Measurements from ENCODE around the gene DOLK. TPM values are rescaled to one million over a fixed set of nuclear protein-coding genes. Genes with fewer than 3 reads are reported as not detected.

The DOLK gene
- total RNA-seq, 3 donors from 2014 or later: 11.1 to 16.2 (median 14.3) TPM

- no peaks in the 10 kb centered on the region for H3K9me3 ChIP-seq
- H3K36me3 ChIP-seq: no peaks in the 10 kb centered on the region
- H3K4me1 ChIP-seq: peaks cover 3 to 21% of the 10 kb centered on the region in 2 donors
- intact Hi-C loops (cut with DNase I; ENCODE audit: low total_unique reads): no loop called here
- peak overlapping the region; percentile 65 to 90 for H3K27ac ChIP-seq
- no peak overlapping the region for H3K4me3 ChIP-seq
- H3K27me3 ChIP-seq: no peaks in the 10 kb centered on the region
- no peak for TF ChIP-seq CTCF (IDR thresholded peaks at IDR 0.05)
- TF ChIP-seq POLR2A (IDR thresholded peaks at IDR 0.05): no peak
- no peak for TF ChIP-seq POLR2AphosphoS5 (IDR thresholded peaks at IDR 0.05)
- no peak for DNase-seq (ENCODE audit: low spot score in 2 of 2)
These were observed 45.6 kb downstream of the DOLK start for GRCh38 chr9:128901822-128902221.

GRCh38 chr9:128901379-128901778 lies 46.0 kb downstream of the DOLK start:
- intact Hi-C loops (cut with DNase I; ENCODE audit: low total_unique reads): no loop called here
- Histone ChIP-seq H3K36me3 (no peaks in the 10 kb centered on the region), H3K9me3 (no peaks in the 10 kb centered on the region), H3K4me3 (no peak overlapping the region), H3K4me1 (peaks cover 3 to 21% of the 10 kb centered on the region in 2 donors), H3K27ac (peak overlapping the region; percentile 65 to 90), H3K27me3 (no peaks in the 10 kb centered on the region)
- TF ChIP-seq POLR2AphosphoS5 (IDR thresholded peaks at IDR 0.05) (no peak), CTCF (IDR thresholded peaks at IDR 0.05) (no peak), POLR2A (IDR thresholded peaks at IDR 0.05) (no peak)
- DNase-seq (ENCODE audit: low spot score in 2 of 2): no peak

- Histone ChIP-seq H3K27ac (peak overlapping the region; percentile 82 to 85), H3K4me3 (no peak overlapping the region), H3K36me3 (no peaks in the 10 kb centered on the region), H3K4me1 (peaks cover 3 to 21% of the 10 kb centered on the region in 2 donors), H3K27me3 (no peaks in the 10 kb centered on the region), H3K9me3 (no peaks in the 10 kb centered on the region)
- no peak for DNase-seq (ENCODE audit: low spot score in 2 of 2)
- TF ChIP-seq POLR2A (IDR thresholded peaks at IDR 0.05) (no peak), POLR2AphosphoS5 (IDR thresholded peaks at IDR 0.05) (no peak), CTCF (IDR thresholded peaks at IDR 0.05) (no peak)
- intact Hi-C loops (cut with DNase I; ENCODE audit: low total_unique reads): no loop called here
These were observed 47.7 kb downstream of the DOLK start for GRCh38 chr9:128899566-128900322.

GRCh38 chr9:128898845-128899565 lies 48.4 kb downstream of the DOLK start:
- H3K9me3 ChIP-seq: no peaks in the 10 kb centered on the region
- H3K27ac ChIP-seq: peak overlapping the region; percentile 82 to 85
- intact Hi-C loops (cut with DNase I; ENCODE audit: low total_unique reads): no loop called here
- no peak overlapping the region for H3K4me3 ChIP-seq
- peaks cover 3 to 21% of the 10 kb centered on the region in 2 donors for H3K4me1 ChIP-seq
- DNase-seq (ENCODE audit: low spot score in 2 of 2): no peak
- no peak for TF ChIP-seq CTCF (IDR thresholded peaks at IDR 0.05)
- no peak for TF ChIP-seq POLR2A (IDR thresholded peaks at IDR 0.05)
- TF ChIP-seq POLR2AphosphoS5 (IDR thresholded peaks at IDR 0.05): no peak
- H3K27me3 ChIP-seq: no peaks in the 10 kb centered on the region
- no peaks in the 10 kb centered on the region for H3K36me3 ChIP-seq

GRCh38 chr9:128898382-128898781 lies 49.0 kb downstream of the DOLK start:
- H3K4me3 ChIP-seq: no peak overlapping the region
- no peaks in the 10 kb centered on the region for H3K36me3 ChIP-seq
- TF ChIP-seq CTCF (IDR thresholded peaks at IDR 0.05): no peak
- no peak for TF ChIP-seq POLR2AphosphoS5 (IDR thresholded peaks at IDR 0.05)
- TF ChIP-seq POLR2A (IDR thresholded peaks at IDR 0.05): no peak
- peak overlapping the region; percentile 82 to 85 for H3K27ac ChIP-seq
- peaks cover 3 to 24% of the 10 kb centered on the region in 2 donors for H3K4me1 ChIP-seq
- peak in 1 of 2 donors; percentile 54 for DNase-seq (ENCODE audit: low spot score in 2 of 2)
- no peaks in the 10 kb centered on the region for H3K9me3 ChIP-seq
- intact Hi-C loops (cut with DNase I; ENCODE audit: low total_unique reads): no loop called here
- H3K27me3 ChIP-seq: no peaks in the 10 kb centered on the region
